Measurements from ENCODE around the gene AGPS. TPM values are rescaled to one million over a fixed set of nuclear protein-coding genes. Genes with fewer than 3 reads are reported as not detected.
"Not testable (repeated sequence)": the region's sequence is repeated elsewhere in the genome, so short reads cannot be mapped to it uniquely, and the experiment has no call there.

Gene AGPS
- total and polyA plus RNA-seq, 2 donors (not counting 1 experiment from before 2014, with no cell fraction given): 15.9 to 18.0 TPM

DNA sequence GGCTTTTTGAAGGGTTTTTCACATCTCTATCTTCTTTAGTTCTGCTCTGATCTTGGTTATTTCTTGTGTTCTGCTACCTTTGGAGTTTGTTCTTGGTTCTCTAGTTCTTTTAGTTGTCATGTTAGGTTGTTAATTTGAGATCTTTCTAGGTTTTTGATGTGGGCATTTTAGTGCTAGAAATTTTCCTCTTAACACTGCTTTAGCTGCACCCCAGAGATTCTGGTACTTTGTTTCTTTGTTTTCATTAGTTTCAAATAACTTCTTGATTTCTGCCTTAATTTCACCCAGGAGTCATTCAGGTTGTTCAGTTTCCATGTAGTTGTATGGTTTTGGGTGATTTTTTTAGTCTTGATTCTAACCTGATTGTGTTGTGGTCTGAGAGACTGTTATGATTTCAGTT lies 34.7 kb downstream of the AGPS start:
- no peak overlapping the region for H2AFZ ChIP-seq (ENCODE audit: low read length)
- DNase-seq (ENCODE audit: low read depth in 2 of 2): no peak
- H3K4me1 ChIP-seq (ENCODE audit: control insufficient read depth, extremely low read depth, insufficient read depth, low read length): peaks cover 5% of the 10 kb centered on the region
- no peaks in the 10 kb centered on the region for H3K9me3 ChIP-seq (ENCODE audit: control insufficient read depth, insufficient read depth, low read depth, low read length)
- no peaks in the 10 kb centered on the region for H3K27me3 ChIP-seq (ENCODE audit: control insufficient read depth, insufficient read depth, low read length)
- H3K4me3 ChIP-seq (replicated peaks in 1 of 4; ENCODE audit: control extremely low read depth in 1 of 4, insufficient read depth in 1 of 4, low read depth in 3 of 4, low read length in 4 of 4): no peak overlapping the region
- H3K27ac ChIP-seq (ENCODE audit: insufficient read depth, low read length): no peak overlapping the region
- H3K9ac ChIP-seq (ENCODE audit: insufficient read depth, low read length): no peak overlapping the region
- no peaks in the 10 kb centered on the region for H3K79me2 ChIP-seq (ENCODE audit: control insufficient read depth, insufficient read depth, low read length)
- H3K36me3 ChIP-seq (ENCODE audit: control insufficient read depth, insufficient read depth, low read length): no peaks in the 10 kb centered on the region
- no peak overlapping the region for H3K4me2 ChIP-seq (ENCODE audit: extremely low read depth, insufficient read depth, low read length)
- no peaks in the 10 kb centered on the region for H4K20me1 ChIP-seq (ENCODE audit: control insufficient read depth, extremely low read depth, insufficient read depth, low read length)
- TF ChIP-seq EZH2 (IDR thresholded peaks at IDR 0.05; ENCODE audit: low read length, missing control alignments): no peak
- TF ChIP-seq, protein P1, sequence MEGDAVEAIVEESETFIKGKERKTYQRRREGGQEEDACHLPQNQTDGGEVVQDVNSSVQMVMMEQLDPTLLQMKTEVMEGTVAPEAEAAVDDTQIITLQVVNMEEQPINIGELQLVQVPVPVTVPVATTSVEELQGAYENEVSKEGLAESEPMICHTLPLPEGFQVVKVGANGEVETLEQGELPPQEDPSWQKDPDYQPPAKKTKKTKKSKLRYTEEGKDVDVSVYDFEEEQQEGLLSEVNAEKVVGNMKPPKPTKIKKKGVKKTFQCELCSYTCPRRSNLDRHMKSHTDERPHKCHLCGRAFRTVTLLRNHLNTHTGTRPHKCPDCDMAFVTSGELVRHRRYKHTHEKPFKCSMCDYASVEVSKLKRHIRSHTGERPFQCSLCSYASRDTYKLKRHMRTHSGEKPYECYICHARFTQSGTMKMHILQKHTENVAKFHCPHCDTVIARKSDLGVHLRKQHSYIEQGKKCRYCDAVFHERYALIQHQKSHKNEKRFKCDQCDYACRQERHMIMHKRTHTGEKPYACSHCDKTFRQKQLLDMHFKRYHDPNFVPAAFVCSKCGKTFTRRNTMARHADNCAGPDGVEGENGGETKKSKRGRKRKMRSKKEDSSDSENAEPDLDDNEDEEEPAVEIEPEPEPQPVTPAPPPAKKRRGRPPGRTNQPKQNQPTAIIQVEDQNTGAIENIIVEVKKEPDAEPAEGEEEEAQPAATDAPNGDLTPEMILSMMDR (conservative IDR thresholded peaks at IDR 0.05 in 1 of 2, IDR thresholded peaks at IDR 0.05 in 1 of 2; ENCODE audit: low read depth in 1 of 2, low read length in 2 of 2): no peak

DNA sequence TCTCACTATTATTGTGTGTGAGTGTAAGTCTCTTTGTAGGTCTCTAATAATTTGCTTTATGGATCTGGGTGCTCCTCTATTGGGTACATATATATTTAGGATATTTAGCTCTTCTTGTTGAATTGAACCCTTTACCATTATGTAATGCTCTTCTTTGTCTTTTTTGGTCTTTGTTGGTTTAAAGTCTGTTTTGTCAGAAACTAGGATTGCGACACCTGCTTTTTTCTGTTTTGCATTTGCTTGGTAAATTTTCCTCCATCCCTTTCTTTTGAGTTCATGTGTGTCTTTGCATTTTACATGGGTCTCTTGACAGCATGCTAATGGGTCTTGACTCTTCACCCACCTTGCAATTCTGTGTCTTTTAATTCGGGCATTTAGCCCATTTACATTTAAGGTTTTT lies 35.4 kb downstream of the AGPS start:
- not testable (repeated sequence) for H3K4me2 ChIP-seq (ENCODE audit: extremely low read depth, insufficient read depth, low read length); H3K79me2 ChIP-seq (ENCODE audit: control insufficient read depth, insufficient read depth, low read length)

DNA sequence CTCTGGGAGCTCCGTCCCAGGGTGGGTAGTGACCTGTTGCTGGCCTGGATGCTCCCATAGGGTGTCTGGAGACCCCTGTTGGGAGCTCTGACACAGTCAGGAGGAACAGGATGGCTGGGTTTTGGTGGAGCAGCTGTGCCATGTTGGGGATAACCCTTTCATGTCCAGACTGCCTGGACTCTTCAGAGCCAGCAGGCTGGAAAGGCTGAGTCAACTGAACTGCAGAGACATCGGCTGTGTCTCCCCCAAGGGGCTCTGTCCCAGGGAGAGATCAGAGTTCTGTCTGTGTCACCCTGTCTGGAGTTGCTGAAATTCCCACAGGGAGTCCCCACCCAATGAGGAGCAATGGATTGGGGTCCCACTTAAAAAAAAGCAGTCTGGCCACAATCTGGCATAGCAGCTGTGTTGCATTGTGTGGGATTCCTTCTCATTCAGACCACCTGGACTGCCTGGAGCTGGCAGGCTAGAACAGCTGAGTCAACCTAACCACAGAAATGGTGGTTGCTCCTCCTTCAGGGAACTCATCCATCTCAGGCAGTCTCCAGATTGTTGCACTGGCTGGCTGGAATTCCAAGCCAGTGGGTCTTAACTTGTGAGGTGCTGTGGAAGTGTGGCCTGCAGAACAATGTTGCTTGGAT lies 37.2 kb downstream of the AGPS start:
- TF ChIP-seq EZH2 (IDR thresholded peaks at IDR 0.05; ENCODE audit: low read length, missing control alignments): no peak
- TF ChIP-seq, protein P1 (conservative IDR thresholded peaks at IDR 0.05 in 1 of 2, IDR thresholded peaks at IDR 0.05 in 1 of 2; ENCODE audit: low read depth in 1 of 2, low read length in 2 of 2): no peak
- H3K9me3 ChIP-seq (ENCODE audit: control insufficient read depth, insufficient read depth, low read depth, low read length): no peaks in the 10 kb centered on the region
- no peak overlapping the region for H3K9ac ChIP-seq (ENCODE audit: insufficient read depth, low read length)
- H3K79me2 ChIP-seq (ENCODE audit: control insufficient read depth, insufficient read depth, low read length): no peaks in the 10 kb centered on the region
- DNase-seq (ENCODE audit: low read depth in 2 of 2): peak; percentile 87 to 100
- H3K4me2 ChIP-seq (ENCODE audit: extremely low read depth, insufficient read depth, low read length): peak overlapping the region; percentile 30
- H3K36me3 ChIP-seq (ENCODE audit: control insufficient read depth, insufficient read depth, low read length): no peaks in the 10 kb centered on the region
- no peak overlapping the region for H3K4me3 ChIP-seq (replicated peaks in 1 of 4; ENCODE audit: control extremely low read depth in 1 of 4, insufficient read depth in 1 of 4, low read depth in 3 of 4, low read length in 4 of 4)
- no peaks in the 10 kb centered on the region for H4K20me1 ChIP-seq (ENCODE audit: control insufficient read depth, extremely low read depth, insufficient read depth, low read length)
- H2AFZ ChIP-seq (ENCODE audit: low read length): no peak overlapping the region
- peaks cover 5% of the 10 kb centered on the region for H3K4me1 ChIP-seq (ENCODE audit: control insufficient read depth, extremely low read depth, insufficient read depth, low read length)
- H3K27ac ChIP-seq (ENCODE audit: insufficient read depth, low read length): no peak overlapping the region
- no peaks in the 10 kb centered on the region for H3K27me3 ChIP-seq (ENCODE audit: control insufficient read depth, insufficient read depth, low read length)

More for the DNA sequence above, 35.4 kb downstream of the AGPS start:
- not testable (repeated sequence) for H4K20me1 ChIP-seq (ENCODE audit: control insufficient read depth, extremely low read depth, insufficient read depth, low read length); H3K27me3 ChIP-seq (ENCODE audit: control insufficient read depth, insufficient read depth, low read length); H3K9me3 ChIP-seq (ENCODE audit: control insufficient read depth, insufficient read depth, low read depth, low read length); H3K27ac ChIP-seq (ENCODE audit: insufficient read depth, low read length); DNase-seq (ENCODE audit: low read depth in 2 of 2); H2AFZ ChIP-seq (ENCODE audit: low read length); H3K36me3 ChIP-seq (ENCODE audit: control insufficient read depth, insufficient read depth, low read length); H3K4me1 ChIP-seq (ENCODE audit: control insufficient read depth, extremely low read depth, insufficient read depth, low read length); H3K9ac ChIP-seq (ENCODE audit: insufficient read depth, low read length); H3K4me3 ChIP-seq (replicated peaks in 1 of 4; ENCODE audit: control extremely low read depth in 1 of 4, insufficient read depth in 1 of 4, low read depth in 3 of 4, low read length in 4 of 4)
